ENCODE results near the gene TGM4. TPM values are rescaled to one million over a fixed set of nuclear protein-coding genes. Genes with fewer than 3 reads are reported as not detected.

TGM4 gene
- total RNA-seq, 1 donor from 2014 or later = not detected

DNA sequence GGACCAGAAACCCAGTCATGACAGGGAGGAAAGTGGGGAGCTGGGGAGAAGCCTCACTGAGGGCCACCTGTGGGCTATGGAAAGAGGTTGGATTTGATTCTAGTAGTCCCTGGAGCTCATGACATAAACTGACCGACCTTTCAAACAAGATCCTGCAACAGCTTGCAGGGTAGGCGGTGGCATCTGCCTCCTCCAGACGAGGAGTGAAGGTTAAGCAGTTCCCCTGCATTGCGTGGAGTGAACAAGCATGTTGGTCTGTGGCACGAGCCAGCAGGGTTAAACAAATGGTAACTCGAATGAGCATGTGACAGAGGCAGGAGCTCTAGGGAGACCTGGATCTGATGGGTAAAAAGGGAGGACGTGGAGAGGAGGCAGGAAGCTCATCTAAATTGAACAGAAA lies 12.7 kb downstream of the TGM4 start:
- Mint-ChIP-seq H3K27ac (no peak overlapping the region), H3K36me3 (ENCODE audit: low read depth) (no peaks in the 10 kb centered on the region), H3K4me3 (ENCODE audit: low read depth) (no peak overlapping the region), H3K4me1 (ENCODE audit: low read depth) (no peaks in the 10 kb centered on the region), H3K27me3 (ENCODE audit: low read depth) (peaks cover 2% of the 10 kb centered on the region), H3K9me3 (no peaks in the 10 kb centered on the region)
- no peak for DNase-seq (ENCODE audit: low spot score)
- intact Hi-C loops (cut with micrococcal nuclease) = no loop called here

DNA sequence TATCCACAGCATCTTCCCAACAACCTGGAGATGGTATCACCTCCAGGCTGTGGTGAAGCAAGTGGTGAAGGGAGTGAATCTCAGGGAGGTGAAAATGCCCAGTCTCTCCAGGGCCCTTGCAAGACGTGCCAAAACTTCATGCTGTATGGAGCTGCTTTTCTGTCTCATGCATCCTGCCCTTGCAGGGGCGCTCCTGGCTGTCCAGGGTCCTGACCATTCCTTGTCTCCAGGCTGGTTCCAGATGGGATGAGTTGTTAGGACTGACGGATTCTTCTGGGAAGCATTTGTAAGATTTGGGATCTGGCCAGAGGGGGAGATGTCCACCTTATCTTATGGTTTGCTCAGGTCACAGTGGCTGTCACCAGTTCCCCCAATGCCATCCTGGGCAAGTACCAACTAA lies 15.8 kb downstream of the TGM4 start:
- Mint-ChIP-seq H3K27ac (no peak overlapping the region), H3K27me3 (ENCODE audit: low read depth) (no peaks in the 10 kb centered on the region), H3K4me1 (ENCODE audit: low read depth) (no peaks in the 10 kb centered on the region), H3K4me3 (ENCODE audit: low read depth) (no peak overlapping the region), H3K36me3 (ENCODE audit: low read depth) (no peaks in the 10 kb centered on the region), H3K9me3 (no peaks in the 10 kb centered on the region)
- intact Hi-C loops (cut with micrococcal nuclease) = no loop called here
- DNase-seq (ENCODE audit: low spot score) = no peak

DNA sequence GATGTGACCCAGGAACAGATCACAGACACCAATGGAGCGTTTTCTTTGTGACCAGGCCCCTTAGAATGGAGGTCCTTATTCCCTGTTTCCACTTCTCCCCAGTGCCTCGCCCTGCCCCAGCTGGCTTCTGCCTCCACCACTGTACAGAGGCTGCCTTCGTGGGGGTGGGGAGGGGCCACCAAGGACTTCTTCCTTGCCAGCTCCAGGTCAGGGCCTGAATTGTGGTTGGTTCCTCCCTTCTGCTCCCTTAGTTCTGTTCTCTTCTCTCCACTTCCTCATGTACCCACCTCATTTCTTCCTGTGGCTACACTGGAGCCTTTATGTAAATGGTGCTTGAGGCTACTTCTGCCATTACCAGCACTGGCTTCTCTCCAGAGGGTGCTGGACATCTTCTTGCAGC lies 16.4 kb downstream of the TGM4 start:
- Mint-ChIP-seq H3K27ac (no peak overlapping the region), H3K36me3 (ENCODE audit: low read depth) (no peaks in the 10 kb centered on the region), H3K4me1 (ENCODE audit: low read depth) (no peaks in the 10 kb centered on the region), H3K27me3 (ENCODE audit: low read depth) (no peaks in the 10 kb centered on the region), H3K4me3 (ENCODE audit: low read depth) (no peak overlapping the region), H3K9me3 (no peaks in the 10 kb centered on the region)
- DNase-seq (ENCODE audit: low spot score) = no peak
- intact Hi-C loops (cut with micrococcal nuclease) = no loop called here

DNA sequence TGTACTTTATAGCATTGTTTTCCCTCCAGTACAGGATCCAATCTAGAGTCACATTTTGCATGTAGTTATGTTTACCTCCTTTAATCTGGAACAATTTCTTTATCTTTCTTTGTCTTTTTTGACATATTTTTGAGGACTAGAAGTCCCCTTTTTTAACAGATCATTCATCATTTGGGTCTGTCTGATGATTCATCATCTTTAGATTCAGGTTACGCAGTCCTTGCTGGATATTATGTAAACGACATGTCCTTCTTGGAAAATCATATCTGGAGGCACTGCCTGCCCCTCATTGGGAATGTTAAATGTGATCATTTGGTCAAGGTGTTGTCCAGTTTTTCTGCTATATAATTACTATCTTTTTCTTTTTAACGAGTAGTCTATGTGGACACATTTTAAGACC lies 18.3 kb downstream of the TGM4 start:
- H3K27me3 Mint-ChIP-seq (ENCODE audit: low read depth) = no peaks in the 10 kb centered on the region

DNA sequence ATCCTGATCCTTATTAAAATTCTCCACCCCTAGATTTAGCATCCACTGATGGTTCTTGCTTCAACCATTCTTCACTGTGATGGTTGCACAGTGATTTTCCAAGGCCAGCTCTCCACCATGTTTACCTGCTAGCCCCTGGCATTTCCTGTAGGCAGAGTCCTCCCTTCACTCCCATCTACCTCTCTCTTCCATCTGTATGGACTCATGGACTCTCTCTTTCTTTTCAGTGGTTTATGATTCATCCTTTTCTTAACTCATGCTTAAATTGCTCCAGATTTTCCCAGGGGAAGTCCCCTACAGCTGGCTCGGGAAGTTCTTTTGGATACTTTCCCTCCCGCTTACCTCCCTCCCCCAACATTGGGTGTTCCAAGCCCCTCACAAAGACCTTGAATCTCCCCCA lies 18.7 kb downstream of the TGM4 start:
- no peak overlapping the region for H3K27ac Mint-ChIP-seq
- H3K9me3 Mint-ChIP-seq = no peaks in the 10 kb centered on the region
- no peak overlapping the region for H3K4me3 Mint-ChIP-seq (ENCODE audit: low read depth)
- H3K27me3 Mint-ChIP-seq (ENCODE audit: low read depth) = no peaks in the 10 kb centered on the region
- H3K36me3 Mint-ChIP-seq (ENCODE audit: low read depth) = no peaks in the 10 kb centered on the region
- no peak for DNase-seq (ENCODE audit: low spot score)
- H3K4me1 Mint-ChIP-seq (ENCODE audit: low read depth) = no peaks in the 10 kb centered on the region
- intact Hi-C loops (cut with micrococcal nuclease) = no loop called here

More for the DNA sequence above, 18.3 kb downstream of the TGM4 start:
- no peaks in the 10 kb centered on the region for H3K4me1 Mint-ChIP-seq (ENCODE audit: low read depth)
- intact Hi-C loops (cut with micrococcal nuclease) = no loop called here
- DNase-seq (ENCODE audit: low spot score) = no peak
- no peaks in the 10 kb centered on the region for H3K9me3 Mint-ChIP-seq
- H3K27ac Mint-ChIP-seq = no peak overlapping the region
- no peaks in the 10 kb centered on the region for H3K36me3 Mint-ChIP-seq (ENCODE audit: low read depth)
- H3K4me3 Mint-ChIP-seq (ENCODE audit: low read depth) = no peak overlapping the region

DNA sequence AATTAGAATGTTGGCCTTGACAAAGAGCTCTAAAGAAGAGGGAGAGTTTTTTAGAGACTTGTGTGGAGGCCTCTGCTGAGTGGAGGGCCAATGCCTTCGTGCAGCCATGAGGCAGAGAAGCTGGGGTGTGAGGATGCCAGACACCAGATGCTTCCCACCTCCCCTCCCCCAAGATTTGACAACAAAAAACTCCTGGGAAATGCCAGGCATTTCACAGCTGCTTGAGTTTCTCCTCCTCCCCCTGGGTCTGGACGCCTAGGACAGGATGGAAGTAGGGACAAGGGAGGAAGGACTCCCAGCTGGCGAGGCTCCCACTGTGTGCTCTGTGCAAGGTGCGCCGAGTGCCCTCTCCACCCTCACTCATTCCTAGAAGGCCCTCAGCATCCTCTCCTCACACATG lies 20.1 kb downstream of the TGM4 start:
- no peak for DNase-seq (ENCODE audit: low spot score)
- no peaks in the 10 kb centered on the region for H3K27me3 Mint-ChIP-seq (ENCODE audit: low read depth)
- intact Hi-C loops (cut with micrococcal nuclease) = no loop called here
- H3K36me3 Mint-ChIP-seq (ENCODE audit: low read depth) = no peaks in the 10 kb centered on the region
- no peaks in the 10 kb centered on the region for H3K9me3 Mint-ChIP-seq
- H3K4me3 Mint-ChIP-seq (ENCODE audit: low read depth) = no peak overlapping the region
- H3K27ac Mint-ChIP-seq = no peak overlapping the region
- no peaks in the 10 kb centered on the region for H3K4me1 Mint-ChIP-seq (ENCODE audit: low read depth)

DNA sequence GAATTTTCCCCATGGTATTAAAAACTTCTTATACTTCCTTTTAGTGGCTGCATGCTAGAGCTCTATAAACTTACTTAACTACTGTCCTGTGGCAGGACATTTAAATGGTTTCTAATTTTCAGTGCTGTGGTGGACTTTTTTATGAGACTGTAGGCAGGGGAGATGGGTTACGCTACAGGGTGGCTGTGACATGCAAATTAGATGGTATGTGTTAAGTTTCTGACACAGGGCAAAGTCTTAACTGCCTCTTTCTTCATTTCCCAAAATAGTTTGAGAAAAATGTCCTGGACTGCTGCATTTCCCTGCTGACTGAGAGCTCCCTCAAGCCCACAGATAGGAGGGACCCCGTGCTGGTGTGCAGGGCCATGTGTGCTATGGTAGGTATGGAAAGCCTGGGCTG lies 22.0 kb downstream of the TGM4 start:
- Mint-ChIP-seq H3K4me3 (ENCODE audit: low read depth) (no peak overlapping the region), H3K4me1 (ENCODE audit: low read depth) (peaks cover 3% of the 10 kb centered on the region), H3K9me3 (no peaks in the 10 kb centered on the region), H3K27me3 (ENCODE audit: low read depth) (no peaks in the 10 kb centered on the region), H3K27ac (no peak overlapping the region), H3K36me3 (ENCODE audit: low read depth) (no peaks in the 10 kb centered on the region)
- no peak for DNase-seq (ENCODE audit: low spot score)
- intact Hi-C loops (cut with micrococcal nuclease) = no loop called here

DNA sequence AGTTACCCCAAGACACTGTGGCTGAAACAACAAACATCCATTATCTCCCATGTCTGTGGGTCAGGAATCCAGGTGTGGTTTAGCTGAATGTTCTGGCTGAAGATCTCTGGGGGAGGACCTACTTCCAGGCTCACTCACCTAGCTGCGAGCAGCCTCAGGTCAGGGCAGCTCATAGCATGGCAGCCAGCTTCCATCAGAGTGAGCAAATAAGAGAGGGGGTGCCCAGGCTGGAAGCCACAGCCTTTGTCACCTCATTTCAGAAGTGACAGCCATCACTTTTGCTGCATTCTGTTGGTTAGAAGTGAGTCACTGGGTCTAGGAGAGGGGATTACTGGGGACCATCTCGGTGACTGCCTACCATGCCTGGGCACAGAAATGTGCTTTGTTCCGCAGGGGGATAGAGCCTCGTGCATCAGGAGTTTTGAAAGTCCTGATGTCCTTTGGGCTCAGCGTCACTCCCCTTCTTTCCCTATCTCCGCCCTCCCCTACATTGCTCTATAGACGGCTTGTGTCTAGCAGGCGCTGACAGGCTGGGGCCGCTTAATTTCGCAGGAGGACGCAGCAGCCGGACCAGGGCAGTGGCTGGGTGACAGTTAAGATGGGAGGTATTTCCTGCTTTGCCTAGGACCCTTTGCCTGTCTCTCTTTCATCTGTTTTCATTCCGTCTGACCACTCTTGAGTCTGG lies 25.4 kb downstream of the TGM4 start:
- H3K9me3 Mint-ChIP-seq = no peaks in the 10 kb centered on the region
- no peak overlapping the region for H3K4me3 Mint-ChIP-seq (ENCODE audit: low read depth)
- H3K27me3 Mint-ChIP-seq (ENCODE audit: low read depth) = no peaks in the 10 kb centered on the region
- intact Hi-C loops (cut with micrococcal nuclease) = no loop called here
- DNase-seq (ENCODE audit: low spot score) = no peak
- peaks cover 3% of the 10 kb centered on the region for H3K4me1 Mint-ChIP-seq (ENCODE audit: low read depth)
- no peak overlapping the region for H3K27ac Mint-ChIP-seq
- H3K36me3 Mint-ChIP-seq (ENCODE audit: low read depth) = no peaks in the 10 kb centered on the region

DNA sequence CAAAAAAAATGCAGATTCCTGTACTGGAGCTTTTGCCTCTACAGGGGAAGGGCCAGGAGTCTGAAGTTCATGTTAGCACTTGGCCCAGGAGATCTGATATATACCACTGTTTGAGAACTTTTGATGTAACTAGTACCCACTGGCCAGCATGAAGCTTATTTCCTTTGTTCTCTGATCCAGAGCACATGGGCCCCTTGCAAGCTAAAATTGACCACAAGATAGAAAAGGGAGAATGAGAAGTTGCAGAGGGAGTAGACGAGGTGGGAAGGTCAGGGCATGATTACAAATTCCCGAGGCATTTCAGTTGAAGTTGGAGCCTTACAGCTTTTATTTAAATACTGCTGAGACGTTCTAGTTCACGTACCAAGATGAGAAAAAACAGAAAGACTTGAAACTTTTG lies 28.2 kb downstream of the TGM4 start:
- Mint-ChIP-seq H3K4me3 (ENCODE audit: low read depth) (no peak overlapping the region), H3K4me1 (ENCODE audit: low read depth) (peaks cover 3% of the 10 kb centered on the region), H3K9me3 (no peaks in the 10 kb centered on the region), H3K27ac (no peak overlapping the region), H3K27me3 (ENCODE audit: low read depth) (no peaks in the 10 kb centered on the region), H3K36me3 (ENCODE audit: low read depth) (no peaks in the 10 kb centered on the region)
- DNase-seq (ENCODE audit: low spot score) = no peak
- intact Hi-C loops (cut with micrococcal nuclease) = no loop called here

DNA sequence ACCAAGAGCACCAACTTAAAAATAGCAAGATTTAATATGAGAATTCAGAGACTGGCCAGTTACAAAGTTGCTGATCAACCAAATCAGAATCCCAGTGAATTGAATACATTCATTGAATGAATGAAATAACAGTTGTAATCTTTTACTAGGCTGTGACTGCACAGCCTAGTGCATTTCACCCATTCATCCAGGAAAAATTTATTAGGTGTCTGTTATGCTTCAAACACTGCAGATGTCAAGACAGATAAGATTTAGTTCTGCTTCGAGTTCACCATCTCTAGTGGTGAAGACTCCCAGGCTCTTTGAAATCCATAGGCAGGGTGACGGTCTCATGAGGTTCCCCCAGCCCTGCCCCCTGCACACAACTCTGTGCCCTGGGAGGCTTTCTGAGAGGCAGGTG lies 28.9 kb downstream of the TGM4 start:
- no peaks in the 10 kb centered on the region for H3K27me3 Mint-ChIP-seq (ENCODE audit: low read depth)
- DNase-seq (ENCODE audit: low spot score) = no peak
- no peaks in the 10 kb centered on the region for H3K36me3 Mint-ChIP-seq (ENCODE audit: low read depth)
- H3K27ac Mint-ChIP-seq = no peak overlapping the region
- no peak overlapping the region for H3K4me3 Mint-ChIP-seq (ENCODE audit: low read depth)
- intact Hi-C loops (cut with micrococcal nuclease) = no loop called here
- H3K4me1 Mint-ChIP-seq (ENCODE audit: low read depth) = peaks cover 3% of the 10 kb centered on the region
- no peaks in the 10 kb centered on the region for H3K9me3 Mint-ChIP-seq

DNA sequence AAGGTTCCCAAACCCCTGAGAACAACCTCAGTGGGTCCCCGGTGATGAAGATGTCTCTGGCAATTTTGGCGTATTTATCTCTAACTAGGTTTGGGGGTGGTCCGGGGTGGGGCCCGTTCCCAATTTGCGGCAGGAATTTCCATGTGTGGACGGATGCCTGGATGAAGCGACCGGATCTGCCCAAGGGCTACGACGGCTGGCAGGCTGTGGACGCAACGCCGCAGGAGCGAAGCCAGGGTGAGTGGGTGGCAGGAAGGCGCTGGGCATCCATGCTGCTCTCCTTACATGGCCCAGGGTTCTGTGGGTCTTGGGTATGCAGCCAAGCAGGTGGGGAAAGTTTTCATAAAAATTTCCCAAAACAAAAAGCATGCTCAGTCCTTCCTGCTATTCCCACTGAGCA lies 29.3 kb downstream of the TGM4 start:
- H3K27ac Mint-ChIP-seq = no peak overlapping the region
- H3K27me3 Mint-ChIP-seq (ENCODE audit: low read depth) = no peaks in the 10 kb centered on the region
- H3K36me3 Mint-ChIP-seq (ENCODE audit: low read depth) = no peaks in the 10 kb centered on the region
- H3K9me3 Mint-ChIP-seq = no peaks in the 10 kb centered on the region
- no peak overlapping the region for H3K4me3 Mint-ChIP-seq (ENCODE audit: low read depth)
- DNase-seq (ENCODE audit: low spot score) = no peak
- peaks cover 3% of the 10 kb centered on the region for H3K4me1 Mint-ChIP-seq (ENCODE audit: low read depth)
- intact Hi-C loops (cut with micrococcal nuclease) = no loop called here

DNA sequence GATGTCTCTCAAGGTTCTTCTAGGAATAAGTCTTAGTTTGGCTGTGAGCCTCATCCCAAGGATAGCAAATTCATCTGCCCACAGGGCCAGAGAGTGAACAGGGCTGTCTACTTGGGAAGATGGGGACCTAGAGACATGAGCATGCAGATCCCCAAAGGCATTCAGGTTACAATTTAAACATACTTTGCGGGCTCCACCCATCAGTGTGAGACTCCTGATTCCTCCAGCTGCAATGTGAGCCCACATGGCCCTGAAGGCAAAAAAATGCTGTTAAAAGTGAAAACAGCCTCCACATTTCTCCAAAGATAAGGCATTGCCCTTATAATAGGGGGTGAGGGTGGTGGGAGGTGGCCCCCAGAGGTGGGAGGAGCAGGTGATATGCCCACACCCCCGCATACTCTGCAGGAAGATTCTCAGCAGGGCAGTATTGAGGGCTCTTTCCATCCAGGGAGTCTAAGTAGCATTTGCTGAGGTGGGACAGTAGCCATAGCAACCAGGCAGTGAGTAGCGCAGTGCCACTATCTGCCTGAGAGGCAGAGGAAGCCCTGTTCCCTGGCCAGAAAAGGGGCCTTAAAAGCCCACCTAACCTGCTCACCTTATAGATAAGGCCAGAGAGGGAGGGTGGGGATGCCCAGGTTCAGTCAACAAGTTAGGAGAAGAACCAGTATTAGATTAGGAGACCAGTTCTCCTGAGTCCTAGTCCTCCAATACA lies 31.2 kb downstream of the TGM4 start:
- Mint-ChIP-seq H3K27ac (no peak overlapping the region), H3K4me3 (ENCODE audit: low read depth) (no peak overlapping the region), H3K27me3 (ENCODE audit: low read depth) (peaks cover 7% of the 10 kb centered on the region), H3K36me3 (ENCODE audit: low read depth) (no peaks in the 10 kb centered on the region), H3K9me3 (no peaks in the 10 kb centered on the region), H3K4me1 (ENCODE audit: low read depth) (no peaks in the 10 kb centered on the region)
- intact Hi-C loops (cut with micrococcal nuclease) = no loop called here
- DNase-seq (ENCODE audit: low spot score) = no peak

DNA sequence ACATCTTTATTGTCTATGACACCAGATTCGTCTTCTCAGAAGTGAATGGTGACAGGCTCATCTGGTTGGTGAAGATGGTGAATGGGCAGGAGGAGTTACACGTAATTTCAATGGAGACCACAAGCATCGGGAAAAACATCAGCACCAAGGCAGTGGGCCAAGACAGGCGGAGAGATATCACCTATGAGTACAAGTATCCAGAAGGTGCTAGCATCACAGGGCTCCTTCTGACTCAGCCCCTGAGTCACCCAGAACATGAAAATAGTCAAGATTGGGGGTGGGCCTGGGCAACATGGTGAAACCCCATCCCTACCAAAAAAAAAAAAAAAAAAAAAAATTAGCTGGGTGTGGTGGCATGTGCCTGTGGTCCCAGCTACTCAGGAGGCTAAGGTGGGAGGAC lies 32.6 kb downstream of the TGM4 start:
- H3K27me3 Mint-ChIP-seq (ENCODE audit: low read depth) = peaks cover 9% of the 10 kb centered on the region
- intact Hi-C loops (cut with micrococcal nuclease) = no loop called here
- DNase-seq (ENCODE audit: low spot score) = no peak

More for the DNA sequence above, 32.6 kb downstream of the TGM4 start:
- no peak overlapping the region for H3K4me3 Mint-ChIP-seq (ENCODE audit: low read depth)
- peaks cover 5% of the 10 kb centered on the region for H3K9me3 Mint-ChIP-seq
- no peaks in the 10 kb centered on the region for H3K36me3 Mint-ChIP-seq (ENCODE audit: low read depth)
- no peak overlapping the region for H3K27ac Mint-ChIP-seq
- no peaks in the 10 kb centered on the region for H3K4me1 Mint-ChIP-seq (ENCODE audit: low read depth)

Measured in activated T-helper 2 cell treated with anti-CD3 and anti-CD28 coated beads, Interferon-gamma antibody, Interleukin-2, Interleukin-4, amounts not matched to agents 10 μg/mL and 5 μg/mL and 100 μg/mL, durations not matched to agents 14 hours and 24 hours and 36 hours (primary cell).